NCI-H1048 (cell line): ENCODE data around the gene CETN2.
A peak's percentile ranks its signal among the peaks of the same experiment; 100 is the strongest.
"Not testable (repeated sequence)": the region's sequence is repeated elsewhere in the genome, so short reads cannot be mapped to it uniquely, and the experiment has no call there.

Experiments used
- DNase-seq: peaks from one replicate; lab custom pipeline; 2025; lab: John Stamatoyannopoulos, UW

The CETN2 gene

DNA sequence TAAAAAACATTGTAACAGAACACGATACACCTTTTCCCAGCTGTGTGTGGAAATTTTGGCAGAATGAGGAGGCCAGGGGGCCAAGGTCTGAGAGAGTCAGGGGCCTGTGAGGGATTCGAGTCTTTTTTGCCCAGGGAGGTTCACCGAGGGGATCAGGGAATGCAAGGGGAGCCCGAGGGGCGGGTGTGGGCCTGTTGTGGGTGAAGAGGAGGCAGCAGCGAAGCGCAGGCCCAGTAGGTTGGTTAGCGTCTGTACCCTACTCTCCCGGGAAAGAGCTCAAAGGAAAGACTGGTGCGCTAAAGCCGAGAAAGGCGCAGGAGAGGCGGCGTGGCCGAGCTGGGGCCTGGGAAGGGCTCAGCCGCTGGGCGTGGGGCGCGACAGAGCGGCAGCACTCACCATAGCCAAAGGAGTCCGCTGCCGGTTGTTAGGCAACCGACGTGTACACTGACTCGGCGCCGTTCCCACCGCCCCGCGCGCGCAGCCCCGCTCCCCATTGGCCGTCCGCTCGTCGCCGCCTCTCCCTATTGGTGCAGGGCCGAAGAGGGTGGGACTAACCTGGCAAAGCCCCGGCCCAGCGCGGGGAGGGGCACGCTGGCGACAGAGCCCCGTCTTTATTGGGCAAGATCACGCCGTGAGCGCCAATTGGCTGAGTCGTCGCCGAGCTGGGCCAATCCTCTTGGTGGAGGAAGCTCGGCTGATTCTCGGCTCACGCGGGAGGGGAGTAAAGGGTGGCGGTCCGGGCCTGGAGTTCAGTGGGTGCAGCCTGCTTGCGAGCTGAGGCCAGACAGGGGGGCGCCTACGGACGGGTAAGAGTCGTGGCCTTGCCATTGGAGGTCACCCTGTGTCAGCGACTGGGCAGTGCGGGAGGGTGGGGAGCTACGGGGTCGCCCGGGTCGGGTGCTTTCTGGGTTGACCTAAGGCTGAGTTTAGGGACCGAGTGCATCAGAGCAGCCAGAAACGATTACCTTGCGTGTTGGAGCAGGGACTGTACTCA lies at the start of gene CETN2, which contains the start of gene NSDHL:
TSS of gene CETN2 (minus strand) at position 446 of the 994 bp plus-strand sequence. CDS start at position 399, 47 bp downstream.
TSS of gene NSDHL (plus strand) at position 752 of the 994 bp plus-strand sequence. CDS start 15,262 bp downstream, outside the sequence.
- DNase-seq: peak; percentile 86

DNA sequence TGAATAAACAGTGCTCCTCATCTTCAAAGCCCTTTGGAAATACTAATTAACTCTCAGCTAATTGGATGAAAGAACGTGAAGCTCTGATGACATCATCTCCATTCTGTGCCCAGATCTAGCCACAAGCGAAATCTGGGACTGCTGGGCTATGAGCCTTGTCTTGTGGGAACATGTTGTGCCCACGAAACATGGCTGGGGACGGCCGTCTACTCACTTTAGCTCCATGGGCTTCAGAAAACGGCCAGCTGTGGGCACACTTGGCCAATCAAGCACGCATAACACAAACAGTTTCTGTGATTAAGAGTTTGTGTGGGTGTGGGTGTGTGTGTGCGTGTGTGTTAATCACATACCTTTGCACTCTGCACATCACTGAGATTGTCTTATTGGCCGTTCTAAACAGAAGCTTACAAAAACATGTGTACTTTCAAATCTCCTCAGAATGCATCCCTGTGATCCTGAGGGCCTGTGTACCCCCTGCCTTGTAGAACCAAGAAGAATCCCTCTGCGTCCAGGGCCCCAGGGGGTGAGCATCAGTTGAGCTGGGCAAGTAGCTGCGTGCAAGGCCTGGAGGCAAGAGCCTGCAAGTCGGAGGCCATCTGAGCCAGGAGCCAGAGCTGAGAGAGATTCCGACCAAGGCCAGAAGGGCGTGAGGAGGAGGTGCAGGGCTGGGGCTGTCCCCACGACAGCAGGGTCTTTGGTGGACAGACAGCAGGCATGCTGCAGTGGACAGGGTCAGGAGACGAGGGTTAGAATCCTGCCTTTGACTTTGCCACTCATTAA lies 48.6 kb upstream of the CETN2 start:
- no peak for DNase-seq

DNA sequence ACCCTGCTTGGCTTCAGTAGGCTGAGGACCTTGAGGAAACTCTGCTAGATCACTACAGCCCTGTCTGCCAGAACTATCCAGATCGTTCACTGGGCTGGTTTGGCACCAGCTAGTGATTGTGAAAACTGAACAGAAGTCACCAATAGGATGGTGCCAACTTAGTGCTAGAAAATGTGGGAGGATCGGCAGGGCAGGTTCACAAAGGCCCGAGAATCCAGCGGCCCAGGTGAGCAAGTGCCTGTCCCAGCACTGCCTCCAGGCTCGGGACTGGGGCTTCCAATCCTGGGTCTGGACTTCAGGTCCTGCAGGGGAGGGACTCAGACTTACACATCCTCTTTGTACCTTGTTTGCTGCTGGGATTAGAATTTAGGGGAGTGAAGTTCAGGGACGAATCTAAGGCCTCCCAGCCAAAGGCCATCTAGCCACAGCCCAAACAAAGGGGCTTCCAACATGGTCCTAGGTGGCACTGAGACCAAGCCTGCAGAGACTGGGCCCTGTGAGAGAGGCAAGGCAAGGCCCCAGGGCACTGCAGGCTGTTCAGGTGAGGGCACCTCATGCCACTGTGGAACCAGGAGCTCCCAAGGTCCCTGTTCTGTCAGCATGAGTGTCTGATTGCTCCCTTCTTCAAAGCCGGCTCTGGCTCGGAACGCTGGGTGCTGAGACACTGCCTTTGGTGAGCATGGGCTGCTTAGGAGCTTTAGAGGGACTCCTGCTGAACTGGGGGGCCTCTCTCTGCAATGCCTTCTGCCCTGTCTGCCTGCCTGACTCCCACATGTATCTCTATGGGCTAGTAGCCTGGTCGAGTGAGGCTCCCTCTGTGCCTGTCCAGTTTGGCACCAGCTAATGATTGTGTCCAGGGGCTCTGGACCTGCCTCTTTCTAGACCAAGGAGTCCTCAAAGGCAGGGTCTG lies 46.6 kb upstream of the CETN2 start:
- DNase-seq: no peak

DNA sequence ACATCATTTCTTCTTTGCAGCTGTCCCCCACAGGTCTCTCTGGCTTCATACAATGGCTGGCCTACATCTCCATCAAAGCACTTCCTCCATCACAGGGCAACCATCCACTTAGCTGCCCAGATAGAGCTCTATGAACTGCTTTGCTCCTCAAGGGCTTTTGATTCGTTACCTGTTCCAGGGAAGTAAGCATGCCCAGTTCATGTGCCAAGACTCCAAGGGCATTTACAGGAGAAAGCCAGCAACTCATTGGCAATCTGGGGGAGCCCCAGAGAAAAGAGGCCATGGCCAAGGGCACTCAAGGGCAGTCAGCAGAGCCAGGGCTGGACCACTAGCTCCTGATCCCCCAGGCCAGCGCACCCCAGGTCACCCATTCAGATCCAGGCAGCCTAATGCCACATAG lies 42.8 kb upstream of the CETN2 start:
- no peak for DNase-seq

DNA sequence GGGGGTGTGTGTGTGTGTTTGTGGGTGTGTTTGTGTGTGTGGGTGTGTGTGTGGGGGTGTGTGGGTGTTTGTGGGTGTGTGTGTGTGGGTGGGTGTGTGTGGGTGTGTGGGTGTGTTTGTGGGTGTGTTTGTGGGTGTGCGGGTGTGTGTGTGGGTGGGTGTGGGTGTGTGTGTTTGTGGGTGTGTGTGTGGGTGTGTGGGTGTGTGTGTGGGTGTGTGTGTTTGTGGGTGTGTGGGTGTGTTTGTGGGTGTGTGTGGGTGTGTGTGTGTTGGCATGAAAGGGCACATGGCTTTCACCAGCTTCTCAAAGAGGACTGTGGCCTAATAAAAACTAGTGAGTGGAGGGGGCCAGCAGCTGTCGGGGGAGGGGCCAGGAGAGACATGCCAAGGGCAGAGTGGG lies 42.0 kb upstream of the CETN2 start:
- DNase-seq: no peak

DNA sequence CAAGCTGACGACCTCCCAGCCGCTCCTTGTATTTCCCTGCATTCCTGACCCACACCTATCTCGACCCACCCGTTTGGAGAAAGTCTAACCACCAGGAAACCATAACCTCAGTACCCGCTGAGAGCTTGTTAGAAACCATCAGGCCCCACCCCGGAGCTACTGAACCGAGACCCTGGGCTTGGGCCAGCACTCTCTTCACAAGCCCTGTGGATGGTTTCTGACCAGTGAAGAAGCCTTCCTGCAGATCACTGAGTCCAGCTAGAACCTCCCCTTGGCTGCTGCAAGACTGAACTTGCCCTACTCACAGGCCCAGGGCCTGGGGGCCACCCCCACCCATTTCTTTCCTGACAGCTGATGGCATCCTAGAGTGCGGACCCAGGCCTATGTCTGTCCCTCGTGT lies 40.7 kb upstream of the CETN2 start:
- no peak for DNase-seq

DNA sequence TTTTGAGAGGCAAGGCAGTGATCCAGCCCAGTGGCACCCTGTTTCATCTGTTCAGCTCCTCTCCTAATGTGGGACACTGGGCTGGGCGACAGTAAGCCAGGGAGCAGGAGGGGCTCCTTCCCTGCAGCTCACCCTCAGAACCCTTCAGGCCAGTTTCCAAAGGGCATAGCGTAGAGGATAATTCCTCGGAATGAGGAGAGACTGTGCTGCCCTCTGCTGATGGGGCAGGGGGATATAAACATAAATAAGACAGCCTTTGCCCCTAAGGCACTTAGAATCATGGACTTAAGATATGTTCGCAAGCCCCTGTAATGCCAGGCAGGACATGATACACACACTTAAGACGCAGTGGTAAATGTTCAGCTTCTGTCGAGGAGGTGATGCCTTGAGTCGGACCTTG lies 39.4 kb upstream of the CETN2 start:
- no peak for DNase-seq

DNA sequence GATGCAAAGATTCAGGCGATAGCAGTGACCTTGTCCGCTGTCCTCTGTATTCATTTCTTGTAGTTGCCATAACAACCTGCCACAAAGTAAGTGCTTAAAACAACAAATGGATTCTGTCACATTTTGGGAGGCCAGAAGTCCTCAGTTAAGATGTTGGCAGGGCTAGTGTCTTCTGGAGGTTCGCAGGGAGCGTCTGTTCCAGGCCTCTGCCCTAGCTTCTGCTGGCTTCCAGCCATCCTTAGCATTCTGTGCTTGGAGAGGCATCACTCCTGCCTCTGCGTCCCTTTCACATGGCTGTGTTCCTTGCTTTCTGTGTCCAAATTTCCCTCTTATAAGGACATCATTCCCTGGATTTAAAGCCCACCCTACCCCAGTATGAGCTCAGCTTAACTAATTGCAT lies 35.8 kb upstream of the CETN2 start:
- no peak for DNase-seq

DNA sequence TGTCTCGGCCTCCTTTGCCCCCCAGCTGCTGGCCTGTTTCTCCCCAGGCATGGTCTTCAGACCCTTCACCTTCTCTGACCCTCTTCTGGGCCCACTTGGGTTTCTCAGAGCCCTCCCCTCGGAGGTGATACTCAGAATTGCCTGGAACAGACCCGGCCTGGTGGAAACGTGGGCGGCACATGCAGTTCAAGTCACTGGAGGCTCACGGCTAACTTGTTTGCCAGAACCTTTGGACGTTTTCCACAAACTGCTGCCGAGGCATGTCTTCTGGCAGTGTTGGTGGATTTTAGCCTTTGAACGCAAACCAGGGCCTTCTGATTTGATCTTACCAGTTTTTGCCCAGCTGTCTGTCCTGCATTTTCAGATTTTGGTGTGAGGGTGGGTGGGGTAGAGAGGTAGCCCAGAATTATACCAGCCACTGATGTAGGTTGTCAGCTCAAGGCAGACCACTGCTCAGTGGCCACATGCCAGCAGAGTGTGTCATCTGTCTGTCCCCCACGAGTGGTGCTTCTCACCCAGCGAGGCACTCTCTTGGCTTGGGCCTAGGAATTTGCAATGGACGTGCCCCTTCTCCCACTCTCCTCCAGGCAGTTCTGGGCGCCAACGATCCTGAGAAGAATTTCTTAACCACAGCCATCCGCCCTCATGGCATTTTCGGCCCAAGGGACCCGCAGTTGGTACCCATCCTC lies 34.8 kb upstream of the CETN2 start:
- no peak for DNase-seq

DNA sequence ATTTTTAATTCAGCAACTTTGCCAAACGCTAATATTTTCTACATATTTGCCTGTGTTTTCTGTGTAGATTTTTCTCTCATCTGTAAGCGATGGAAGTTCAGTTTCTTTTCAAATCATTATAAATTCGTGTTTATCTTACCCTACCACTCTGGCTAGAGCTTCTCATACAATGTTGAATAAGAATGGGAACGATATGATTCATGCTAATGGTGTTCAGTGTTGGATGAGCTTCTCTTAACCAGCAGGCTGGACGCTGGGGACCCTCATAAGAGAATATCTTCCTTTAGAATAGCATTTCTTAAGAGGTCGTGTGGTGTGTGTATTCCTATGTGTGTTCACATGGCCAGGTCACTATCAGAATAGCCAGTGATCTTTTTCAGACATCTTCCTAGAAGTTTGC lies 31.3 kb upstream of the CETN2 start:
- DNase-seq: no peak

DNA sequence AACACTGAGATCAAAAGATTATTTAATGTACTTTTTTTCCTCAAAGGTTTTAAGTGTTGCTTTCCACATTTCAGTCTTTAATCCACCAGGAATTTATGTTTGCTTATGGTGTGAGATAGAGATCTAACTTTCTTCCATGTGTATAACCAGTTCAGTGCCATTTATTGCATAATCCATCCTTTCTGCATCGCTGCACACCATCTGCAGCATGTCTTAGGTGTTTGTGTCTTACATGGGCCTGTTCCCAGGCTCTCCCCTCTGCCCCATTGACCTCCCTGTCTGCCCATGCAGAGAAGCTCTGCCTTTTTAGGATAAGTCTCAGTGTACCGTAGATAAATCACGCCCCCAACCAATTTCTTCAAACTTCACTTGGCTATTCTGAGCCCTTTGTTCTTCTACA lies 30.6 kb upstream of the CETN2 start:
- no peak for DNase-seq

DNA sequence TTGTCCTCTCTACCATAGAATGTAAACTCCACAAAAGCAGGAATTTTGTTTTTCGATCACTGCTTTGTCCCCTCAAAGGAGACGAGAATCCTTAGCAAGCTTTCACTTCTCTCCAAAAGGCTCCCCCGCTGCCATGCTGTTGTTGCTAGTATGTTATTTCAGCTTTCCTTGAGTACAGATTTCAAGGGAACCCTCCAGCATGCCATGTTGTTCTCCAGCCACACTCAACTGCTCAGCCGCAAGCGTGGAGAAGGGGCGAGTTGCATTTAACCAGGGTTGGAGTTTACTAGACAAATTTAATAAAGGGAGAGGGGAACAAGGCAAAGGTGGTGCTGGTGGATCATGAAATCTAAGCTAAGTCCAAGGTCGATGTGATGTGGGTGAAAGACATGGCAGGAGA lies 23.4 kb upstream of the CETN2 start:
- DNase-seq: no peak

DNA sequence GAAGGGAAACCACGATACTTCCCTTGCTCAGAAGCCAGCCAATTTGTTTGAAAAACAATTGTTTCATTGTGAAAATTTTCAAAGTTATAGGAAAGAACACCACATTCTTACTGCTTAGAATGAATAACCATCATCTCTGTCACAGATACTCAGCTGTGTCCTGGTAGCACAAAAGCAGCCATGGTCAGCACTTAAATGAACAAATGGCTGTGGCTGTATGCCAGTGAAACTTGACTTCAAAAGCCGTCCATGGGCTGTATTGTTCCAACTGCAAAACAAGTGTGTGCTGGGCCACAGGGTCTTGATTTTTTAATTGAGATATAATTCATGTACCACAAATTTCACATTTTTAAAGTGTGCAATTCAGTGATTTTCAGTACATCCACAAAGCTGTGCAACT lies 19.9 kb upstream of the CETN2 start:
- no peak for DNase-seq

DNA sequence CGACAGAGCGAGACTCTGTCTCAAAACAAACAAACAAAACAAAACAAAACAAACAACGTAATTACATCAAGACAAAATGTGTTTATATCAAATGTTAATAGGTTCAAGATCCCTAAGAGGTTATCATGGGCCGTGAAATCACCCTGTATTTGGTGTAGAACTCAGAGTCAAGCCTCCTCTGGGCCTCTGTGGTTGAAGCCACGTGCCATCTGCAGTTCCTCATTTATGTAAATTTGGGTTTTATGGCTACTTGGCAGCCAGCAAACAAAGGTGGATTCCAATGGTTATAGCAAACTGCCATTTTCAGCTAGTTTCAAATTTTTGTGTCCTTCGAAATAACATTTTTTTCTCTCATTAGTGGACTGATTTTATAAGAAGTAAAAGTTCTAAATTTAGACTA lies 16.7 kb upstream of the CETN2 start:
- no peak for DNase-seq

DNA sequence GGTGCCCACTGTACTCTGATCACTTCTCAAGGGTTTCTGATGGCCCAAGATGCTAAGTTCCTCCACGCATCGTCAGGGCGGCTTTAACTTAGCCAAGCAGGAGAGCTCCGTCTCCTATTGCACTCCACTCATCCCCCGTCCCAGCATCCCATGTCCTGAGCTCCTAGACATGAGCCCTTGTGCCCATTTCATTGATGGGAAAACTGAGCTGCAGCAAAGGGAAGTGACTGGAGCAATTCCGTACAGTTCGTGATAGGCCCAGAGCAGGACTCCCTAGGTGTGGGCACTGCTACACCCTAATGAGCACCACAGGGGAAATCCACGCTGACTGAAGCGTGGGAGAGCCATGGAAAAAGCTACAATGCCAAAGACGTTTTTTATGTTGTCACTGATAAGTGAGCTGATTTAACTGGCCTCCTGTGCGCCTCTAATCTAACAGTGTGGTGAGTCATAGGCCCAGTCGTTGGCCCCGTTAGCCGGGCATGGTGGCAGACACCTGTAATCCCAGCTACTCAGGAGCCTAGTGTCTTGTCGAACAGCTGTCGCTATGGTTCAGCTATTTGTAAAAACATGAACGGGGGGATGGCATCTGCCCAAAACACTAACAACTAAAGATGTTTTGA lies 15.2 kb upstream of the CETN2 start:
- no peak for DNase-seq

DNA sequence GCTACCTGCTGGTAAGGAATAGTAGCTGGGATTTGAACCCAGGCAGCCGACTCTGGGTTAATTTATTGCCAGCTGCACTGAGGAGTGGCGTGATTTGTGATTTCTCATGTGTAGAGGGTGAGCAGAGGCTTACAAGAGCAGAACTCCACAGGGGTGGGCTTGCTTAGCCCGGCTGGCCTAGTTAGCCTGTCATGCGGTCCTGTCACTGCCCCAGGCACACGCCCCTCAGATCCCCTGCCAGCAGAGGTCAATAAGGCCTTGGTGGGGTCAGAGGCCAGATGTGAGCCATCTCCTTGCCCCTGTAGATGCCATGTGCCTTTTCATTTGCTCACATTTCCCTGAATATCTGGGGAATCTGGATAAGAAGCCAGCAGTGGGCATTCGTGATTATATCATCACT lies 13.7 kb upstream of the CETN2 start:
- DNase-seq: no peak

DNA sequence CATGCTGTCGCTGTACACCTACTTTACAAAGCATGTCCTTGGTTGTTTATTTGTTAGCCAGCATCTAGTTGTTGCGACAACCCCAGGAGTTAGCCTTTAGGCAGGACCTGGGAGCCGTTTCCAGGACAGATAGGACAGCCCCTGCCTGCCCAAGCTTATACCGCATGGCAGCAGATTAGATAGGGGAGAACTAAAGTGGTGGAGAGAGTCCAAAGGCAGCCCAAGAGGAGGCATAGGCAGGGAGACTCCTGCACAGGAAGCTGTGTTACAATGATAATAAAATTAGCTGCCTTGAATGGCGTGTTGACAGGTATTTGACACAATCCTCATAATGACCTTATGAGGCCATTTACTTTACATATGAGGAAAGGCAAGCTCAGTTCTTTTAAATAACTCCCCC lies 13.3 kb upstream of the CETN2 start:
- DNase-seq: no peak

DNA sequence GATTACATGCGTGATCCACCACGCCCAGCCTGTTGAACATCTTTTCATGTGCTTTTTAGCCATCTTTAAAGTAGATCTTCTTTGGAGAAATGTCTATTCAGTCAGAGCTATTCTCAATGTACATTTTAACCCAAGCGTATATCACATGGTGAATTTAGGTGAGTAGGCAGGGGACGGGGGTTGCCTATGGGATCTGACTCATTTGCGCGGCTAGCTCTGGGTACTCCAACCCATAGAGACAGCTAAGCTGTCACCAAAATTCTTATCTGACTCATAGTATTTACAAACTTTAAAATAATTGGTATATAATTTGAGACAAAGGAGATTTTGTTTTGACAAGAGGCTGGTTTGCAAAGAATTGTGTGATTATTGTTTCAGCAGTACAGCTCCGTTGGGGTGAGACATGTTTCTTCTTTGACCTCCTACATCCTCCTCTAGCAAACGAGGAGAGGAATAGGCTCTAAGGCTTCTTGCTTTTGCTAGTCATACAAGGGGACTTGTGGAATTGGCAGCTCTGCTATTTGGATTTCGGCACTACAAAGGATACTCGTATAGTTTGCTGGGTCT lies 12.3 kb upstream of the CETN2 start:
- no peak for DNase-seq

DNA sequence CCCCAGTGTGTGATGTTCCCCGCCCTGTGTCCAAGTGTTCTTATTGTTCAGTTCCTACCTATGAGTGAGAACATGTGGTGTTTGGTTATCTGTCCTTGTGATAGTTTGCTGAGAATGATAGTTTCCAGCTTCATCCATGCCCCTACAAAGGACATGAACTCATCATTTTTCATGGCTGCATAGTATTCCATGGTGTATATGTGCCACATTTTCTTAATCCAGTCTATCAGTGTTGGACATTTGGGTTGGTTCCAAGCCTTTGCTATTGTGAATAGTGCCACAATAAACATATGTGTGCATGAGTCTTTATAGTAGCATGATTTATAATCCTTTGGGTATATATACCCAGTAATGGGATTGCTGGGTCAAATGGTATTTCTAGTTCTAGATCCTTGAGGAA lies 4.9 kb upstream of the CETN2 start:
- DNase-seq: not testable (repeated sequence)

DNA sequence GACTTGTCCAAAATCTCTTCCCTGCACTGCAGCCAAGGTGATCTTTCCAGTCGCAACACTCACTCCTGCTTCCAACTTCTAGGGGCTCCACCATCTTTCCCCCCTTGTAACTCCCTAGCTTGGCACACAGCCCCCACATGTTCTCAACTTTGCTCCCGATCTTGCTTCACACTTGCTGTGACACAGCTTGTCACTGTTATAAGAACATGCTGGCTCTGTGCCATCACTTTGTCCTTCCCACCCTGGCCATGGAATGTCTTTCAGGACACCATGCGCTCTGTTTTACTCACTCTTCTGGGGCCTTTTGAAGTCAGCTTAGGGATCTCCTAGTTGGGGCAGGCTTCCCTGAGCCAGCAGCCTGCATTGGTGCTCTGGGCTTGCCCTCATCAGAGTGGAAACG lies 2.8 kb upstream of the CETN2 start:
- DNase-seq: no peak

DNA sequence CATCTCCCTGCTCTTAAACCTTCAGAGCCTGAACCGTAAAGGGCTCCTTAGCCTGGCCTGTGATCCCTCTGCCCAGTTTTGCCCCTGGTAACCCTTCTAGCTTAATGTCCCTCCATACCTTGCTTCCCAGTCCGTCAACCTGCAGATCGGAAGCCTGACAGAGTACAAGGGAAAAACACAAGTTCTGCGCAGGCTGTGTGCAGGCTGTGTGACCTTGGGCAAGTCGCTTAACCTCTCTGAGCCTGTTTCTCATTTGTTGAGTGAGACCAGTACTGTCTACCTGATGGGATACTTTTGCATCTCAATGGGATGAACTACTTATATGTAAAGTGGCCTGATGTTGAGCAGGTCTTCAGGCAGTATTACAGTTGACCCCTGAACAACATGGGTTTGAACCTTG lies 2.0 kb upstream of the CETN2 start:
- no peak for DNase-seq
